Measurements from ENCODE around the gene KRIT1.
A peak's percentile ranks its signal among the peaks of the same experiment; 100 is the strongest.
"Not testable (repeated sequence)": the region's sequence is repeated elsewhere in the genome, so short reads cannot be mapped to it uniquely, and the experiment has no call there.

KRIT1 gene

DNA sequence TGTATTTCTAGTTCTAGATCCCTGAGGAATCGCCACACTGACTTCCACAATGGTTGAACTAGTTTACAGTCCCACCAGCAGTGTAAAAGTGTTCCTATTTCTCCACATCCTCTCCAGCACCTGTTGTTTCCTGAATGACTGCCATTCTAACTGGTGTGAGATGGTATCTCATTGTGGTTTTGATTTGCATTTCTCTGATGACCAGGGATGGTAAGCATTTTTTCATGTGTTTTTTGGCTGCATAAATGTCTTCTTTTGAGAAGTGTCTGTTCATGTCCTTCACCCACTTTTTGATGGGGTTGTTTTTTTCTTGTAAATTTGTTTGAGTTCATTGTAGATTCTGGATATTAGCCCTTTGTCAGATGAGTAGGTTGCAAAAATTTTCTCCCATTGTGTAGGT is 61.4 kb downstream of the KRIT1 start:
- DNase-seq; H3K36me3 ChIP-seq (ENCODE audit: insufficient read depth, low read length); H3K27me3 ChIP-seq (ENCODE audit: insufficient read depth, low read length, poor library complexity); H3K4me2 ChIP-seq (ENCODE audit: insufficient read depth, low read length); H3K79me2 ChIP-seq (ENCODE audit: insufficient read depth, low read length); H4K20me1 ChIP-seq (ENCODE audit: insufficient read depth, low read length); H3K4me1 ChIP-seq (ENCODE audit: insufficient read depth, low read length); H3K9me3 ChIP-seq (ENCODE audit: insufficient read depth, low read length, severe bottlenecking); H3K4me3 ChIP-seq (ENCODE audit: low read depth in 1 of 2, low read length in 2 of 2); ATAC-seq (ENCODE audit: insufficient read depth, low read depth); H2AFZ ChIP-seq (ENCODE audit: low read depth, low read length); H3K9ac ChIP-seq (ENCODE audit: low read depth, low read length); H3K27ac ChIP-seq (ENCODE audit: low read length): not testable (repeated sequence)

DNA sequence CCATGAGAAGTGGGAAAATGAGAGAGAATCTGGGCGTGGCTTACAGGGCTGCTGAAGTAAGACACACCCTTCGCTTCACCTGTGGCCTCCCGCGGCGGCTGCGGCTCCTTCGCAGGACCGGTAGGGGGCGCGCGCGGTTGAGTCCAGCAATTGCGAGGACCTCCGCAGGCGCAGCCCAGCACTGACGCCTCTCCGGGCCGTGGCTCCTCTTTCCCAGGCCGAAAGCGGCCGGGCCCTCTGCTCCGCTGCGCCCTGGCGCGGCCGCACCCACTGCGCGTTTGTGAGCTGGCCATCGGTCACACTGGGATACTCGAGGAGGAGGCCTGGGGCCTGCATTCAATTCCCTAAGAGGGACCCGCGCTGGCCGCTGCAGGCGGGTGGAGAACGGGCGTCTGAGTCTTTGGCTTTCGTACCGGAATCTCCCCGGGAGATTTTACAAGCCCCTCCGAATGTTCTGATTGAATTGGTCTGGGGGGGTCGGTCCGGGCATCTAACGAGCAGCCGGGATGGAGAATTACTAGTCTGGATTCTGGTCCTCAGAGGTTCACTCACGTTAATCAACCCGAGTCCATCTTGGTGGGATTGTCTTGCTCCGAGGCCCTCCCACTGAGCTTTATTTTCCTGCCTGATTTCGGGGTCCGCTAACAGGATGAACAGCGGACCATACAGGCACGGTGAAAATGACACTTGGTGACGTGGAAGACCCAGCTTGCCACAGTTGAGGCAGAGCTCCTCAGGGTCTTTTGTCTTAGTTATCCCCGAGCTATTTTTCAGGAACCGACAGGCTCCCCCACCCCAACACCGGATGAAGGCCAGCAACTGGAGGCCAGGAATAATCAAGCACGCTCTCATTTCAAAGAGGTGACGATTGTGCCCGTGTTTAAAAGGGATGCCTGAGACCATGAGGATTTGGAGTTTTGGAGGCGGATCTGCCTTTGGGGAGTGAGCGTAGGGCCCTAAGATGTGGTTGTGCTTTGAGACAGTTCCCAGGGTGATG is 66.5 kb downstream of the KRIT1 start, which contains the start of gene LRRD1:
TSS of gene LRRD1 (minus strand) at position 215 of the 997 bp plus-strand sequence. CDS start 13,940 bp downstream, outside the sequence.
- DNase-seq (peak; percentile 77), ATAC-seq (ENCODE audit: insufficient read depth, low read depth) (peak; percentile 98)
- no peaks in the 10 kb centered on the region for H3K36me3 ChIP-seq (ENCODE audit: insufficient read depth, low read length)
- H3K9ac ChIP-seq (ENCODE audit: low read depth, low read length) = no peak within 1 kb of the TSS
- H3K4me2 ChIP-seq (ENCODE audit: insufficient read depth, low read length) = peak within 1 kb of the TSS; percentile 56
- H3K9me3 ChIP-seq (ENCODE audit: insufficient read depth, low read length, severe bottlenecking) = no peaks in the 10 kb centered on the region
- H3K27me3 ChIP-seq (ENCODE audit: insufficient read depth, low read length, poor library complexity) = no peaks in the 10 kb centered on the region
- H2AFZ ChIP-seq (ENCODE audit: low read depth, low read length) = peak within 1 kb of the TSS; percentile 64
- H3K4me1 ChIP-seq (ENCODE audit: insufficient read depth, low read length) = peaks cover 7% of the 10 kb centered on the region
- no peaks in the 10 kb centered on the region for H3K79me2 ChIP-seq (ENCODE audit: insufficient read depth, low read length)
- H3K27ac ChIP-seq (ENCODE audit: low read length) = no peak within 1 kb of the TSS
- no peak for TF ChIP-seq EZH2 (IDR thresholded peaks at IDR 0.05; ENCODE audit: borderline replicate concordance, low read depth, low read length, severe bottlenecking)
- TF ChIP-seq, protein P1, sequence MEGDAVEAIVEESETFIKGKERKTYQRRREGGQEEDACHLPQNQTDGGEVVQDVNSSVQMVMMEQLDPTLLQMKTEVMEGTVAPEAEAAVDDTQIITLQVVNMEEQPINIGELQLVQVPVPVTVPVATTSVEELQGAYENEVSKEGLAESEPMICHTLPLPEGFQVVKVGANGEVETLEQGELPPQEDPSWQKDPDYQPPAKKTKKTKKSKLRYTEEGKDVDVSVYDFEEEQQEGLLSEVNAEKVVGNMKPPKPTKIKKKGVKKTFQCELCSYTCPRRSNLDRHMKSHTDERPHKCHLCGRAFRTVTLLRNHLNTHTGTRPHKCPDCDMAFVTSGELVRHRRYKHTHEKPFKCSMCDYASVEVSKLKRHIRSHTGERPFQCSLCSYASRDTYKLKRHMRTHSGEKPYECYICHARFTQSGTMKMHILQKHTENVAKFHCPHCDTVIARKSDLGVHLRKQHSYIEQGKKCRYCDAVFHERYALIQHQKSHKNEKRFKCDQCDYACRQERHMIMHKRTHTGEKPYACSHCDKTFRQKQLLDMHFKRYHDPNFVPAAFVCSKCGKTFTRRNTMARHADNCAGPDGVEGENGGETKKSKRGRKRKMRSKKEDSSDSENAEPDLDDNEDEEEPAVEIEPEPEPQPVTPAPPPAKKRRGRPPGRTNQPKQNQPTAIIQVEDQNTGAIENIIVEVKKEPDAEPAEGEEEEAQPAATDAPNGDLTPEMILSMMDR (IDR thresholded peaks at IDR 0.05; ENCODE audit: borderline replicate concordance, extremely low read depth, low read length, poor library complexity, severe bottlenecking) = peak; percentile 94
- no peaks in the 10 kb centered on the region for H4K20me1 ChIP-seq (ENCODE audit: insufficient read depth, low read length)
- H3K4me3 ChIP-seq (ENCODE audit: low read depth in 1 of 2, low read length in 2 of 2) = 0 out of 4 replicates have a peak within 1 kb of the TSS, but pooled peaks of 1 of the 2 experiments have one; percentile 31

DNA sequence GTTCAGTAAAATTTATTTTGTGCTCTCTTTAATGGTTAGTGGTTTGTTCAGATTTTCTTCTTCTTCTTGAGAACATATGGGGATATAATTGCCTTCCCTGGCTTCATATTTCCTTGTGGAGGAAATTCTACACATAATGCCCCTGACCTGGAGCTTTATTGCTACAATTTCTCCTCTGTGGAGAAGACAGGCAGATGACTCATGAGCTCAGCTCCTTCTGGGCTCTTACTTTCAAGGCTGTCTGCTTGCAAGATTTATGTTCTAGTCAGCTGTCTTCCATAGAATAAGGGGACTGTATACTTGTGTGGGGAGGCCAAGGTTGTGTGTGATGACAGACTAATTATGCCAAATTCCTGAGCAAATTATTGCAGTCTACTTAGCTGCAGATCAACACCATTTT is 68.4 kb downstream of the KRIT1 start:
- no peaks in the 10 kb centered on the region for H4K20me1 ChIP-seq (ENCODE audit: insufficient read depth, low read length)
- no peaks in the 10 kb centered on the region for H3K27me3 ChIP-seq (ENCODE audit: insufficient read depth, low read length, poor library complexity)
- H3K4me3 ChIP-seq (ENCODE audit: low read depth in 1 of 2, low read length in 2 of 2) = no peak overlapping the region
- no peak overlapping the region for H3K9ac ChIP-seq (ENCODE audit: low read depth, low read length)
- DNase-seq (no peak), ATAC-seq (ENCODE audit: insufficient read depth, low read depth) (no peak)
- H3K9me3 ChIP-seq (ENCODE audit: insufficient read depth, low read length, severe bottlenecking) = no peaks in the 10 kb centered on the region
- H2AFZ ChIP-seq (ENCODE audit: low read depth, low read length) = no peak overlapping the region
- no peak overlapping the region for H3K27ac ChIP-seq (ENCODE audit: low read length)
- no peaks in the 10 kb centered on the region for H3K36me3 ChIP-seq (ENCODE audit: insufficient read depth, low read length)
- H3K79me2 ChIP-seq (ENCODE audit: insufficient read depth, low read length) = no peaks in the 10 kb centered on the region
- H3K4me1 ChIP-seq (ENCODE audit: insufficient read depth, low read length) = peaks cover 7% of the 10 kb centered on the region
- no peak for TF ChIP-seq EZH2 (IDR thresholded peaks at IDR 0.05; ENCODE audit: borderline replicate concordance, low read depth, low read length, severe bottlenecking)
- H3K4me2 ChIP-seq (ENCODE audit: insufficient read depth, low read length) = no peak overlapping the region

DNA sequence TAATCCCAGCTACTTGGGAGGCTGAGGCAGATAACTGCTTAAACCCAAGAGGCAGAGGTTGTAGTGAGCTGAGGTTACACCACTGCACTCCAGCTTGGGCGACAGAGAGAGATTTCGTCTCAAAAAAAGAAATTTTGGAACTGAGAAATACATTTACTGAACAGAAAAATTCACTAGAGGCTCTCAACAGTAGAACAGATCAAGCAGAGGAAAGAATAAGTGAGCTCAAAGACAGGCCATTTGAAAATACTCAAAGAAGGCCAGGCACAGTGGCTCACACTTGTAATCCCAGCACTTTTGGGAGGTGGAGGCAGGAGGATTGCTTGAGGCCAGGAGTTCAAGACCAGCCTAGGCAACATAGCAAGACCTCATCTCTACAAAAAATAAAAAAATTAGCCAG is 76.2 kb downstream of the KRIT1 start:
- ATAC-seq (ENCODE audit: insufficient read depth, low read depth); H3K4me1 ChIP-seq (ENCODE audit: insufficient read depth, low read length): not testable (repeated sequence)

DNA sequence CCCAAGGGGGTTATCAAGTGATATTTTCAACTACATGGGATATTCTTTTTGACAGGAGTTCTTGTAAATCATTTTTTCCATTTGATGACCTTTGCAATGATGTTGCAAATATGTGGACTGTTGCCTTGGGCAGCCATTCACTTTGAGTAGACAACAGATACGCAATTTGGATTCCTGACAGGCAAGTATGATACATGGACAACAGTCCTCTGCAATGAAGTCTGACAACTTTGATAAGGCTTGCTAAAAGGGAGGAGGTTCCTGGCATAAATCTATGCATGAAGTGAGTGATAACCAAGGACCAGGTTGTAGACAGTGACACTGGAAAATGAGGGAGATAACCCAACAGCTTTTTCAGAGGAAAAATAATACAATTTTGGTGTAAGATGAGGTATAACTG is 84.4 kb downstream of the KRIT1 start:
- no peaks in the 10 kb centered on the region for H3K9me3 ChIP-seq (ENCODE audit: insufficient read depth, low read length, severe bottlenecking)
- H3K4me1 ChIP-seq (ENCODE audit: insufficient read depth, low read length) = no peaks in the 10 kb centered on the region
- ATAC-seq (ENCODE audit: insufficient read depth, low read depth) = no peak
- TF ChIP-seq, protein P1 (IDR thresholded peaks at IDR 0.05; ENCODE audit: borderline replicate concordance, extremely low read depth, low read length, poor library complexity, severe bottlenecking) = no peak
- no peak for TF ChIP-seq EZH2 (IDR thresholded peaks at IDR 0.05; ENCODE audit: borderline replicate concordance, low read depth, low read length, severe bottlenecking)
- no peaks in the 10 kb centered on the region for H3K79me2 ChIP-seq (ENCODE audit: insufficient read depth, low read length)
- no peak overlapping the region for H3K4me2 ChIP-seq (ENCODE audit: insufficient read depth, low read length)
- H3K27me3 ChIP-seq (ENCODE audit: insufficient read depth, low read length, poor library complexity) = no peaks in the 10 kb centered on the region
- no peak for DNase-seq
- H3K36me3 ChIP-seq (ENCODE audit: insufficient read depth, low read length) = no peaks in the 10 kb centered on the region
- H3K9ac ChIP-seq (ENCODE audit: low read depth, low read length) = no peak overlapping the region
- no peak overlapping the region for H3K4me3 ChIP-seq (ENCODE audit: low read depth in 1 of 2, low read length in 2 of 2)
- H4K20me1 ChIP-seq (ENCODE audit: insufficient read depth, low read length) = no peaks in the 10 kb centered on the region
- H2AFZ ChIP-seq (ENCODE audit: low read depth, low read length) = no peak overlapping the region
- H3K27ac ChIP-seq (ENCODE audit: low read length) = no peak overlapping the region

More for the DNA sequence above, 76.2 kb downstream of the KRIT1 start:
- H3K9me3 ChIP-seq (ENCODE audit: insufficient read depth, low read length, severe bottlenecking); H3K4me2 ChIP-seq (ENCODE audit: insufficient read depth, low read length); H3K27me3 ChIP-seq (ENCODE audit: insufficient read depth, low read length, poor library complexity); H3K79me2 ChIP-seq (ENCODE audit: insufficient read depth, low read length); H3K27ac ChIP-seq (ENCODE audit: low read length); H3K4me3 ChIP-seq (ENCODE audit: low read depth in 1 of 2, low read length in 2 of 2); H4K20me1 ChIP-seq (ENCODE audit: insufficient read depth, low read length); H3K36me3 ChIP-seq (ENCODE audit: insufficient read depth, low read length); H3K9ac ChIP-seq (ENCODE audit: low read depth, low read length); DNase-seq; H2AFZ ChIP-seq (ENCODE audit: low read depth, low read length): not testable (repeated sequence)

Measured in DND-41 (cell line).